ENCODE measurements around the gene GRAMD4. TPM values are rescaled to one million over a fixed set of nuclear protein-coding genes. Genes with fewer than 3 reads are reported as not detected.

Gene GRAMD4
- total RNA-seq, 1 experiment from 2014 or later, result 23.4 TPM

DNA sequence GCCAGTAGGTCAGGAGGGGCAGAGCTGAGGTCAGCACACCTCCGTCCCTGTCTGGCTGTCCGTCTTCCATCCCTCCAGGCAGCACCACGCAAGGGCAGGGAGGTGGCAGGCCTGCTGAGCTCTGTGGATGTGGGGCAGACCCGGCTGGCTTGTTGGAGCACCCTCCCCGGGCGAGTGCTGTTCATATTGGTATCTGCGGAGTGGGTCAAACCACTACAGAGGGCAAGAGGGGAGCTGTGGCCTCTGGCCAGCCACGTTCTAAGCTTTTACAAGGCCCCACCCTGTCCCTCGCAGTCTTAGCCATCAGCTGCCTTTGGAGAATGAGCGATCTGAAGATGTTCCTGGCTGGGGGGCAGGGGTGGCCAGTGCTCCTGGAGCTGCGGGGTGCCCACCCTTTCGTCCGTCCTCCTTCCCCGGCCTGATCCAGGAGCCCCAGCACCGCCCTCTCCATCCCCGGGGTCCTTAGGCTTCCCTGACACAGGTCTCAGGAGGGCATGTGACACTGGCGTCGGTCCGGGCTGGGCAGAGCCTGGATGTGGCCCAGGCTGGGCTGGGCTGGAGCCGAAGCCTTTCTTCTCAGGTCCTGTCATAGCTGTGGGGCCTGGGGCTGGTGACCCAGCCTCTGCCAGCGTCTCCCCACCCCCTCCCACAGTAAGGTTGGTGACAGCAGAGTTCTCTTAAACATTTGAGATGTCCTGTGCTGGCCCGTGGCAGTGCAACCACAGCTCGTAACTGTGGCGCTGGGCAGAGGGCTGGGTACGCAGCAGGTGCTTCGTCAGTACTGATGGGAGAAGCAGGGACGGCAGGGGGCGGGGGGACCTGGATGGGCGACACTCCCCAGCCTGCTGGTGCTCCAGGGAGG lies 31.7 kb upstream of the GRAMD4 start:
- no TSS peak for BruUV-seq (replicated peaks)
- Histone ChIP-seq H3K9me3 (no peaks in the 10 kb centered on the region), H3K4me1 (no peaks in the 10 kb centered on the region), H3K27me3 (replicated peaks; ENCODE audit: control insufficient read depth, insufficient read depth, low read length) (no peaks in the 10 kb centered on the region), H3K36me3 (ENCODE audit: control insufficient read depth, insufficient read depth, low read length) (no peaks in the 10 kb centered on the region), H3K4me3 (ENCODE audit: low read depth, low read length) (no peak overlapping the region)
- H3K27ac Mint-ChIP-seq (ENCODE audit: unreplicated experiment), result no peak overlapping the region
- TF ChIP-seq, protein P1, sequence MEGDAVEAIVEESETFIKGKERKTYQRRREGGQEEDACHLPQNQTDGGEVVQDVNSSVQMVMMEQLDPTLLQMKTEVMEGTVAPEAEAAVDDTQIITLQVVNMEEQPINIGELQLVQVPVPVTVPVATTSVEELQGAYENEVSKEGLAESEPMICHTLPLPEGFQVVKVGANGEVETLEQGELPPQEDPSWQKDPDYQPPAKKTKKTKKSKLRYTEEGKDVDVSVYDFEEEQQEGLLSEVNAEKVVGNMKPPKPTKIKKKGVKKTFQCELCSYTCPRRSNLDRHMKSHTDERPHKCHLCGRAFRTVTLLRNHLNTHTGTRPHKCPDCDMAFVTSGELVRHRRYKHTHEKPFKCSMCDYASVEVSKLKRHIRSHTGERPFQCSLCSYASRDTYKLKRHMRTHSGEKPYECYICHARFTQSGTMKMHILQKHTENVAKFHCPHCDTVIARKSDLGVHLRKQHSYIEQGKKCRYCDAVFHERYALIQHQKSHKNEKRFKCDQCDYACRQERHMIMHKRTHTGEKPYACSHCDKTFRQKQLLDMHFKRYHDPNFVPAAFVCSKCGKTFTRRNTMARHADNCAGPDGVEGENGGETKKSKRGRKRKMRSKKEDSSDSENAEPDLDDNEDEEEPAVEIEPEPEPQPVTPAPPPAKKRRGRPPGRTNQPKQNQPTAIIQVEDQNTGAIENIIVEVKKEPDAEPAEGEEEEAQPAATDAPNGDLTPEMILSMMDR (IDR thresholded peaks at IDR 0.05; ENCODE audit: insufficient read depth in 1 of 2, low read depth in 1 of 2, low read length in 1 of 2, severe bottlenecking in 1 of 2, unreplicated experiment in 1 of 2), result no peak
- no peaks in the 10 kb centered on the region for H3K27me3 Mint-ChIP-seq (ENCODE audit: insufficient read depth, unreplicated experiment)
- H3K36me3 Mint-ChIP-seq (ENCODE audit: insufficient read depth, unreplicated experiment), result no peaks in the 10 kb centered on the region
- DNase-seq, result no peak
- H3K9me3 Mint-ChIP-seq (ENCODE audit: unreplicated experiment), result no peaks in the 10 kb centered on the region
- peaks cover 6% of the 10 kb centered on the region for H3K4me1 Mint-ChIP-seq (ENCODE audit: low read depth, unreplicated experiment)
- H3K4me3 Mint-ChIP-seq (ENCODE audit: unreplicated experiment), result no peak overlapping the region
- intact Hi-C loops (cut with micrococcal nuclease; ENCODE audit: unreplicated experiment), result no loop called here
- CTCF ChIA-PET, result interaction anchor here (1.0 kb wide), 1 partner anchor 8 kb away, joined by 6 read pairs; no protein-coding TSS in a partner anchor
- POLR2A ChIA-PET, result no interaction called here

DNA sequence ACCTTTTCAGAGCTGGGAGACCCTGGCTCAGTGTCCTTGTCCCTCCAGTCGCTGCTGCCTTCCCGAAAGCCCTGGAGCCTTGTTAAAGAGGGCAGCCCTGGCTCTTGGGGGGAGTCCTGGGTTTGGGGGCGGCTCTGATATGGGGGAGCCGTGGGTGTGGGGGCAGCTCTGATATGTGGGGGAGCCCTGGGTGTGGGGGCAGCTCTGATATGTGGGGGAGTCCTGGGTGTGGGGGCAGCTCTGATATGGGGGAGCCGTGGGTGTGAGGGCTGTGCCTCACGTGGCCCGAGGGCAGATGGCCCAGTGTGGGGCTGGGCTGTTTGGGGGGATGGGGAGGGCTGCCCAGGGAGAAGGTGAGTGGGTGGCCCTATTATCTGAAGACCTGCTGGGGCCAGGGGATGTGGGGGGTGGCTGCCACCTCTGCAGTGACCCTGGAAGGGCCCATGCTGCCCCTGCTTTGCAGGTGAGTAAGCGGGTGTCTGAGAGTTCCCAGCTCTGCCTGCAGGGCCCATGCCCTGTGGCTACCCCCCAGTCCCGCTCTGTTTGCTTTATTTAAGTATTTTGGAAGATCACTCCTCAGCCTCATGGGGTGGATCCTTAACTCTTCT lies 30.9 kb upstream of the GRAMD4 start:
- TF ChIP-seq, protein P1 (IDR thresholded peaks at IDR 0.05; ENCODE audit: insufficient read depth in 1 of 2, low read depth in 1 of 2, low read length in 1 of 2, severe bottlenecking in 1 of 2, unreplicated experiment in 1 of 2), result no peak
- Mint-ChIP-seq H3K36me3 (ENCODE audit: insufficient read depth, unreplicated experiment) (no peaks in the 10 kb centered on the region), H3K27me3 (ENCODE audit: insufficient read depth, unreplicated experiment) (no peaks in the 10 kb centered on the region), H3K9me3 (ENCODE audit: unreplicated experiment) (no peaks in the 10 kb centered on the region), H3K4me3 (ENCODE audit: unreplicated experiment) (no peak overlapping the region), H3K4me1 (ENCODE audit: low read depth, unreplicated experiment) (no peaks in the 10 kb centered on the region), H3K27ac (ENCODE audit: unreplicated experiment) (no peak overlapping the region)
- Histone ChIP-seq H3K36me3 (ENCODE audit: control insufficient read depth, insufficient read depth, low read length) (no peaks in the 10 kb centered on the region), H3K4me1 (no peaks in the 10 kb centered on the region), H3K4me3 (ENCODE audit: low read depth, low read length) (no peak overlapping the region), H3K27me3 (replicated peaks; ENCODE audit: control insufficient read depth, insufficient read depth, low read length) (no peaks in the 10 kb centered on the region), H3K9me3 (no peaks in the 10 kb centered on the region)
- no peak for DNase-seq
- no TSS peak for BruUV-seq (replicated peaks)
- CTCF ChIA-PET, result no interaction called here
- POLR2A ChIA-PET, result no interaction called here
- intact Hi-C loops (cut with micrococcal nuclease; ENCODE audit: unreplicated experiment), result no loop called here

DNA sequence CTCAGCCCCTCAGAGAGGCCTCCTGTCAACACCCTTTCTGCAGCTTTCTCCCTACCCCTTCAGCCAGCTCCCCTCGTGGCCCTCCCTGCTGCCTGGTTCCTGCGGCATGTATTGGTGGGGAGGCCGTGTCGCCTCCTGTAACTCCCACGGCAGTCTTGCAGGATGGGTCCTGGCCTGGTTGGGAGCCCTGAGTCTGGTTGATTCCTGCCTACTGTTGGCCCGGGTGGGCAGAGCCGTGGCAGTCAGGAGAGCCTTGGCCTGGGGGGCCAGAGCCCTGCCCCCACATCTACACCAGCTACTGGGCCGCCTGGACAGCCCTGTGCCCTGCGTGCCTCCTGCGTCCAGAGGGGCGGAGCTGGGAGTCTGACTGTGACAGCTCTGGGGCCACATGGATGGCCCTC lies 30.3 kb upstream of the GRAMD4 start:
- intact Hi-C loops (cut with micrococcal nuclease; ENCODE audit: unreplicated experiment), result no loop called here
- TF ChIP-seq, protein P1 (IDR thresholded peaks at IDR 0.05; ENCODE audit: insufficient read depth in 1 of 2, low read depth in 1 of 2, low read length in 1 of 2, severe bottlenecking in 1 of 2, unreplicated experiment in 1 of 2), result no peak
- H3K9me3 Mint-ChIP-seq (ENCODE audit: unreplicated experiment), result no peaks in the 10 kb centered on the region
- Histone ChIP-seq H3K4me1 (no peaks in the 10 kb centered on the region), H3K4me3 (ENCODE audit: low read depth, low read length) (no peak overlapping the region), H3K36me3 (ENCODE audit: control insufficient read depth, insufficient read depth, low read length) (no peaks in the 10 kb centered on the region), H3K9me3 (no peaks in the 10 kb centered on the region), H3K27me3 (replicated peaks; ENCODE audit: control insufficient read depth, insufficient read depth, low read length) (no peaks in the 10 kb centered on the region)
- no peaks in the 10 kb centered on the region for H3K27me3 Mint-ChIP-seq (ENCODE audit: insufficient read depth, unreplicated experiment)
- no peak overlapping the region for H3K4me3 Mint-ChIP-seq (ENCODE audit: unreplicated experiment)
- no peak overlapping the region for H3K27ac Mint-ChIP-seq (ENCODE audit: unreplicated experiment)
- no peak for DNase-seq
- H3K36me3 Mint-ChIP-seq (ENCODE audit: insufficient read depth, unreplicated experiment), result no peaks in the 10 kb centered on the region
- CTCF ChIA-PET, result no interaction called here
- POLR2A ChIA-PET, result no interaction called here
- H3K4me1 Mint-ChIP-seq (ENCODE audit: low read depth, unreplicated experiment), result no peaks in the 10 kb centered on the region
- no TSS peak for BruUV-seq (replicated peaks)

Measured in Caco-2 (cell line).